RPMI7951 (cell line): ENCODE measurements around the gene RXFP3. TPM values are rescaled to one million over a fixed set of nuclear protein-coding genes. Genes with fewer than 3 reads are reported as not detected.

Experiments used
- DNase-seq: peaks from one replicate; pipeline ENCODE4 v3.0.0-alpha.2; 2012; ENCODE audit warnings: low read depth
- total RNA-seq: library from RNA; depleted of rRNA; stranded (reverse); fragments of >200 nt; shearing (Covaris generic); gene quantifications from 2 replicates; pipeline ENCODE4 v1.2.3, GENCODE V29; 2014; rRNA removed

RXFP3 gene
- total RNA-seq, 1 experiment from 2014 or later = not detected

GRCh38 chr5:33980030-33980429 is 43.8 kb downstream of the RXFP3 start:
- DNase-seq = no peak

- peak; percentile 69 for DNase-seq
Observed at GRCh38 chr5:33981408-33982162, 45.4 kb downstream of the RXFP3 start.

GRCh38 chr5:33984178-33984577 is 48.0 kb downstream of the RXFP3 start:
- no peak for DNase-seq

- DNase-seq = peak; percentile 56
Observed at GRCh38 chr5:33984671-33985124, 48.5 kb downstream of the RXFP3 start, which contains the start of gene SLC45A2. Gene SLC45A2 (minus strand): TSS chr5:33984693. CDS start chr5:33984583, 110 bp downstream.

GRCh38 chr5:33985447-33985846 is 49.3 kb downstream of the RXFP3 start:
- DNase-seq = no peak

Other genes with a start within 250 kb of the RXFP3 start
- gene ADAMTS12, start 44.4 kb upstream of the RXFP3 start, total RNA-seq = 30.0 and 31.7 TPM in 2 replicates
- gene SLC45A2, start 48.3 kb downstream of the RXFP3 start, total RNA-seq = 0.49 and 2.0 TPM in 2 replicates
- gene AMACR, start 71.7 kb downstream of the RXFP3 start, total RNA-seq = 8.2 and 12.6 TPM in 2 replicates
- 0.20 and 0.24 TPM in 2 replicates for gene C1QTNF3, start 106.8 kb downstream of the RXFP3 start, total RNA-seq